Mucosa of gallbladder (tissue), 1 donor: ENCODE measurements around the gene MRPS35. TPM values are rescaled to one million over a fixed set of nuclear protein-coding genes. Genes with fewer than 3 reads are reported as not detected.
A peak's percentile ranks its signal among the peaks of the same experiment; 100 is the strongest.

Source experiments
- DNase-seq: peaks from one replicate; pipeline ENCODE4 v3.0.0-alpha.2; 2020; ENCODE audit warnings: low spot score
- total RNA-seq: library from RNA; stranded (reverse); gene quantifications from one replicate; pipeline ENCODE4 v1.2.1, GENCODE V29; 2021
- donor health status: DM: no; HTN: no; CAD: no.

MRPS35 gene
- 39.9 TPM for total RNA-seq

DNA sequence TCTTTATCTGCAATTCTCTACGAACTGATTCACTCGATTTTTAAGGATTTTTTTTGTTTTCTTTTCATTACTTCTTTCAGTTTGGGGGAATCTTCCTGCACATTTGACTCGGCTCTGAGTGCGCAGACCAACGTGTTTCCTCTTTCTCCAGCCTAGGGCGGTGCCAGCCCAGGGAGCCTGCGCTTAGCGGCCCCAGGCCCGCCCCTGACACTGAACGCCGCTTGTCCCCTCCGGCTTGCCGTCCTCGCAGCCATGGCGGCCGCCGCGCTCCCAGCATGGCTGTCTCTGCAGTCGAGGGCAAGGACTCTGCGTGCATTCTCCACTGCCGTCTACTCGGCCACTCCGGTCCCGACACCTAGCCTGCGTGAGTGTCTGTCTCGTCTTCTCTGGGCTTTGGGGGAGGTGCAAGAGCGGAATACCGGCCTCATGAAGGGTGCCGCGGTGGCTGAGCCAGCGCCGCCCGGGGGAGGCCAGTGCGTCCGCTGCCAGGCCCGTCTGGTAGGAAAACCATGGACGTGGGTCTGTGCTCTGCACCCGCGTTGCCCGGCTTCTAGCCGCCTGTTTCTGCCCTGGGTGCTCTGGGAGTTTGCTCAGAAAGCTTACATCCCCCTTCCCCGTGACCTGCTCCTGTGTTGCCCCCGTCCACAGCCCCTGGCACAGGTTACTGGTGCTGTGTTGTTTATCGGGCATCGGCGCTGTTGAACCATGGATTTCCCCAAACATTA lies at the start of gene MRPS35:
Gene MRPS35, plus strand, starts transcription at position 241 of the 725 bp plus-strand sequence. Its CDS starts 12 bp downstream, at position 253.
- peak; percentile 93 for DNase-seq

DNA sequence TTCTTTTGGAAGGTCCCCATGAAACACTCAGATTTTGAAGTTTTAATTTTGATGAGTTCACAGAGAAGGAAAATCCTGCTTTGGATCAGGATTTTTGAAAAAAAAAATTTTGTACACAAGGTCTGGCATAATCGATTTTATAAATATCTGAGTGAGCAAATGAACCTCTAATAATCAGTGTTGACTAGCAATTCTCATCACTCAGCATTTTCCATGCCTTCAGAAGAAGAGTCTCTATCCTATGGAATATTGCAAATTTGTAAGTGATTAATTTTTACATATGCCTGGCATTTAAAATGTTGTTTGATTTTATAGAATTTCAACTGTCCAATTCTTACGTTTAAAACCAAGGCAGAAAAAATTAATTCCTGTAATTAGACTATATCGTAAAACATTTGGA lies 44.9 kb upstream of the MRPS35 start:
- no peak for DNase-seq

DNA sequence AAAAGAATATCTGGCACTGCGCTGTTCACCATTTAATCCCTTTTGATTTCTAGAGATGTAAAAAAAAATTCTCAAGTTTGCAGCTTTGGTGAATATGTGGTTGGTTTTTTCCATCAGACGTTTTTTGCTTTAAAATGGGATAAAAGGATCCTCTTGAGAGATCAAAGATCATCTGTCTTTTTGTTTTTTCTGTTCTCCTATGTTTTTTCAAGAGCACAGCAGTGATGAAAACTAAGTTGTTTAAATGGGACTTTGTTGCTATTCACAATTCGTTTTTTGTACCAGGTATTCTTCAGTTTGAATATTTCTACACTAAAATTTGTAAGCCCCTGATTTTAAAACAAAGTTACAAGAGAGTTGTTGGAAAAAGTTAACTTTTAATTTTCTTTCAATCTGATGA lies 44.1 kb upstream of the MRPS35 start:
- DNase-seq: no peak

DNA sequence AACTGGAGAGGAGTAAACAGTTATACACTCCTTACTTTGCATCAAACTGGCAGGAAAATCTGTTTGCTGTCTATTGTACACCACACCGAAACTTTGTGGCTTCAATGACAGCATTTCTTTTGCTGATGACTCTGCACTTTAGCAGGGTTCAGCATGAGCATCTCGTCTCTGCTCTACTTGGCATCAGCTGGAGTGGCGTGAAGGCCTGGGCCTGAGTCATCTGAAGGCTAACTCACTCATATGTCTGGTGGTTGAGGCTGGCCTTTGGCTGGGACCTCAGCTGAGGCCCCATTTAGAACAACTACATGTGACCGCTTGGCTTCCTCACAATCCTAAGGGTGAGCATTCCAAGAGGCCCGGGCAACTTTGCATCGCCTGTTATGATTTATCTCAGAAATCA lies 43.1 kb upstream of the MRPS35 start:
- no peak for DNase-seq

DNA sequence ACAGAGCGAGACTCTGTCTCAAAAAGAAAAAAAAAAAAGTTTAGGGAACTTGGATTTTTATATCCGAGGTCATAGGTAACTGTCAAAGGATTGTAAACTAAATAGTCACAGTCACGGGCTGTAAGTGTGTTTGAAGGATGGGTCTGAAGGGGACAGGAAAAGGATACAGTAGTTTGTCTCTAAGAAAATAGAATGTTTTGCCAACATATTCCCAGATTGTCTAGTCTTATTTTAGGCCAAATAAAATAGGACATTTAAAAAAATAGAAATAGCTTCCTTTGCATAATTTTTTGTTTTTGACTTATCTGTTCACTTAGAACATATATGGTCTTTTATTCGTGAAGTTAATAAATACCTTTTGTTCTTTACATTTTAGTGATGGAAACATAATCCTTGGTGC lies 38.6 kb upstream of the MRPS35 start:
- no peak for DNase-seq

DNA sequence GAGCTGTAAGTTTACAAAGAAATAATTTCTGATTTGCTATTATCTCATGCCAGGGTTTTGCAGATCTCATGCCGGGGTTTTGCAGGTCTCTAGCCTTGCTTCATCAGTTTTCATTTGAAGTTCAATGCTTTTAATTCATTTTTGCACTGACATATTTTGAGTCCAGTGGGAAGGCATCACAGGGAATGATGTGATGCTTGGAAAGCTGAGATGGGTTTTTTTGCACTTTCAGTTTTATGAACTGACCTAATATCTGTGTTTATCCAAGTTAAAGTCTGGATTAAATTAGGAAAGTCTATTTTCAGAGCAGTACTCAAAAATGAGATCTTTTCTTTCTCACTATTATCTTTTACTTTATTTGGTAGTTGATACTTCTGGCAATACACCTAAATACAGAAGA lies 38.0 kb upstream of the MRPS35 start:
- DNase-seq: no peak

DNA sequence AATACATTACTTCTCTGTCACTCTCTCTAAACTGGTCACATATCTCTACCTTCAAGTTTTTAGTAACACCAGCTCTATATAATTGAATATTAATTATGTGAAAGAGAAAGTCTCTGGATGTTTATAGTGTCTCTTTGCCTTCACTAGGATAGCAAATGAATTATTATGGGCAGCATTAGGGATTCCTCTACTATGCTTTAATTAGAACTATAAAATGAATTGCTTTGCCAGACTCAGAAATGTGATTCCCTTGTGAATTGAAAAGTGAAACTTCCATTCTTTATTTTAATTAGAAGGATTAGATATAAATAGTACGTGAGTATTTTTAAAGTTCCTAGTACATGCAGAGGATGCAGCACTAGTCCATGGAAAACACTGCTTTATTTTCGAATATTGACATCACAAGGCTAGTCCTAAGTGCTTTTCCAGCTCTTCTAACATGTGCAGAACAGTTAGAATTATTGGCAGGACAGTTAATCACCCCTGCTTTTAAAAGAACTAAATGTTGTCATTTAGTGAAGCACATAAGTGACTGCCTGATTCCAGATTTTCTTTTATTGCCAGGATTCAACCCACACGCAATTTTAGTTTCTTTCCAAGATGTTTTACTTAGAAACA lies 37.4 kb upstream of the MRPS35 start:
- no peak for DNase-seq

DNA sequence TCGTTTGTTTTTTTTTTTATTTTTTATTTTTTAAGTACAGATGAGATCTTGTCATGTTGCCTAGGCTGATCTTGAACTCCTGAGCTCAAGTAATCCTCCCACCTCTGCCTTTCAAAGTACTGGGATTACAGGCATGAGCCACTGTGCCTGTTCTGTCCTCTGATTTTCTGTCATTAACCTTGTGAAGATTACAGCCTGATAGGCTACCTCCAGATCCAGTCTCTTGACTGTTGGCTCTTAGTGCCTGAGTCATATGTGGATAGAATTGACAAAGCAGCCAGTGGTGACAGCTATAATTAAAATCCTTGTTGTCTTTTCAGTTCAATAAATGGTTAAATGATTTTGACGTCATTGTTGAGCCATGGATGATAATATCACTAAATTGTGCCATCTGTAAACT lies 35.6 kb upstream of the MRPS35 start:
- DNase-seq: no peak

DNA sequence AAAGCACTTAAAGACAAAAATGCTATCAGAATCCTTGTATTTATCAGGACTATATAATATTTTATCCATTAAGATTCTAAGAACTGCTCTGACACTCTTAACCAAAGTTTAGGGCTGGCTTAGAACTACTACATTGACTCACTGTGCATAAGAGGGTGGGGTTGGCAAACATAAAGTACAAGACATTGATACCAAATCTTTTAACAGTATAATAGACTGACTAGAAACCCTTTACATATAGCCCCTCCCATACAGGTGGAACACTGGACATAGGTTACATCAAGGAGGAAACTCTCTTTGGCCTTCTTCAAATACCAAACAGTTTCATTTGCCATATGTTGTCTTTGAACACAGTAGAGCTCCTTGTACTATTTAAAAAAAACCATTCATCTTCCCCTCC lies 30.0 kb upstream of the MRPS35 start:
- no peak for DNase-seq

DNA sequence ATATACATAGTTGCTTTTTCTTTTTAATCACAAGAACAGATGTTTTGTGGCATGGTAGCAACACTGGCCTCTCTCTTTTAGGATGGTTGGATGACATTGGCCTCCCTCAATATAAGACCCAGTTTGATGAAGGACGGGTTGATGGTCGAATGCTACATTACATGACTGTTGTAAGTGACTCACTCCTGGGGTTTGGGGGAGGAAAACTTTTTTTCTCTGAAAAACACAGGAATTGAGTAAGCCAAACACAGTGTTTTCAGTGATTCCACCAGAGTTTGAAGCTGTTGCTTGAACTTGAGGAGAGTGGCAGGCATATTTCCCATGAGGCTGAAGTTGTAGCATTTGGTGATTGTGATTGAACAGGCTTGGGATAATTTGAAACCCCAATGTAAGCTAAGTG lies 28.1 kb upstream of the MRPS35 start:
- no peak for DNase-seq

DNA sequence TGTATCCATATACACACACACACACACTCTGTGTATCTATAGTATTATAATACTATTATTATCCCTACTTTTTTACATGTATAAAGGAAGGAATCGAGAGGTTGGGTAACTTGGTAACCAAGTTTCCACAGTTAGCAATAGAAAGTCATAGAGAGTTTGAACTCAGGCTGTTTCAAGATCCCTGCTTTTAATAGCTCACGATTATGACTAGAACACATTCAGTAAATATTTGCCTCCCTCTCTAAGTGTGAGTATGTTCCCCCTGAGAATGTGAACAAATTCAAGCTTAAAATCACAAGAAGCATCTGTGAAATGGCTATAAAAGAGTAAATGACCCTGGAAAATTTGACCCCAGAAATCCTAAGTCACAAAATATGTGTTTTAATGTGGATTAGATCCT lies 25.4 kb upstream of the MRPS35 start:
- DNase-seq: no peak

DNA sequence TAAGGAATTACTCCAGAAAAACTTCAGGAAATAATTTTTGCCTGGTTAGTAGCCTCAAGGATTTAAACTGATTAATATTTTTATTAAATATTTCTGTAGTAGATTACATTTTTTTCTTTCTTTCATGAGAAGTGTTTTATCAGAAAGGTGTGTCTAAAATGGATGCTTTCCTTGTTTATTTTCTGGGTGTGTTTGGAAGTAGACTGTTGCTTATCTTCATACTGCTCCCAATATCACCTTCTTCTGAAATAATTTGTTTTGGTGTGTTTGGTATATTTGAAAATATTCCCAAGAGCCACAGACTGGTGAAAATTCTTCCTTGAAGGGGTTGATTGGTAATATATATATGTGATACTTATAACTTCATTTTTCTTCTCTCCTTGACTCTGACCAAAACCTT lies 24.5 kb upstream of the MRPS35 start:
- DNase-seq: no peak

DNA sequence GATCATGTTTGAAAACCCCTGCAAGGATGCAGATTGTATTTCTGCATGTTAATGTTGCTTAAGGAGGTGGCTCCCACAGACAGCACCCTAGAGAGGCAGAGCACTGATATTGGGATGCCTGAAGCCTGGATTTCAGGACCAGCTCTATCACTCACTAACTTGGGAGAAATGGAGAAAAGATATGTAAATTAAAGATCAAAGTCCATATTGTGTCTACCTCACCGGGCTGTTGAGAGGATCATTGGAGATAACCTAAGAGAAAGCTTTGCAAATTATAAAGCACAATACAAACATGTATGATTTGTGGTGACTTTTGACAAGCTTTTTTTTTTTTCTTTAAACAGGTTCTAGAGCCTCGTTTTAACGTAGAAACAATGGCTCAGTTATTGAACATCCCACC lies 22.0 kb upstream of the MRPS35 start:
- DNase-seq: no peak

DNA sequence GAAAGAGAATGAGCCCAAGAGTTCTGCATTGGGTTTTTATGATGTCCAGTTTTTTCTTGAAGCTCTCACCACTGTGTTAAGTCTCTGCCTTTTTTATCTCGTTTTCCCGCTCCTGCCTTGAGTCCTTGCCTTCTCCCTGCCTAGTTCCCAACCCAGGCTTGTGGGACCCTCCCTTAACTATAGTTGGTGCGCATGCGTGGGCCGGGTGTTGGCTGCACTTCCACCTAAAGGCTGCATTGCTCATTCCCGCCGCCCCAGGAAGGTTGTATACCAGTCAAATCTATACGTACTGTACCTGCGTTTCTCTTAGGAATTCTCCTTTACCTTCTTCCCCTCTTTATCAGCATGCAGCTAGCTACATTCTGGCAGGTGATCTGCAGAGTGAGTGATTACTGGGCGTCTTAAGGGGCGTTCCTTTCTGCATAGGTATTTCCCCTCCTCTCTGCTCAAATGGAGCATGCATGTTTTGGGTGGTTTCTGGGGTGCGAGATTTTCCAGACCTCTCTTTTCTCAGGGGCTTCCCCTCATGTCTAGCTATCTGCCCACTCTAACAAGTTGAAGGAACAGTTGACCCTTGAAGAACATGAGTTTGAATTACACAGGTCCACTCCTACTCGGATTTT lies 21.0 kb upstream of the MRPS35 start:
- DNase-seq: no peak

DNA sequence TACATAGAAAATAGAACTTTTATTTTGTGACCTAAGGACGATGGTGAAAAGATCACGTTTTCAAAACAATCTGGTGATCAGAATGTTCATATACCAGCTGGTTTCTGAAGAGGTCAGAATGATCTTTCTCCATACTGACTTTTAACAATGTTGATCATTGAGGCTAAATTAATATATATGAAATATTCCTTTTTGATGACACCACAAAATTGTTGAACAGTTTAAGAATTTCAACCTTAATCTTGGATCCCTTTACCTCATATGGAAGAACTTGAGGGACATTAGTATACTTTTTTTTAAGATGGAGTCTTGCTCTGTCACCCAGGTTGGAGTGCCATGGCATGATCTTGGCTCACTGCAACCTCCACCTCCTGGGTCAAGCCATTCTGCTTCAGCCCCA lies 17.2 kb upstream of the MRPS35 start:
- no peak for DNase-seq

DNA sequence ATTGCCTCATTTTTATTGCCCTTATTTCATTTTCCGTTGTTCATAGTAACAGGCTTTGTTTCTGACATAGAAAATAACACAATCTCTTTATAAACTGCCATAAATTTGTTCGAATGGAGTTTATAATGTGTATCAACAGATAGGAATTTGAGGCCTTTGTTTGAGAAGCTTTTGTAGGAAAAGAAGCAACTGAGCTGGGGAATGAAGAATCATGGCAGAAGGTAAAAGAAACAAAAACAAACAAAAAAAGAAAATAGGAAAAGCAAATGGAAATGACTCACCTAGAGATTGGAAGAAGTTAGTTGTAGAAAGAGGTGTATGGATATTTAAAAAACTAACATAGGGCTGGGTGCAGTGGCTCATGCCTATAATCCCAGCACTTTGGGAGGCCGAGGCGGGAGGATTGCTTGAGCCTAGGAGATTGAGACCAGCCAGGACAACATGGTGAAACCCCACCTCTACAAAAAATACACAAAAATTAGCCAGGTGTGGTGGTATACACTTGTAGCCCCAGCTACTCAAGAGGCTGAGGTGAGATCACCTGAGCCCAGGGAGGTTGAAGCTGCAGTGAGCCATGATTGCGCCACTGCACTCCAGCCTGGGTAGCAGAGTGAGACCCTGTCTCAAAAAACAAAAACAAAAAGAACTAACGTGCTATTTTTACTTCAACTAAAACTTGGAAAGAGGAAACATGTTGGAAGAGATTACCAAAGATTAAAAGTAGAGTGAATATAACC lies 14.9 kb upstream of the MRPS35 start:
- no peak for DNase-seq

DNA sequence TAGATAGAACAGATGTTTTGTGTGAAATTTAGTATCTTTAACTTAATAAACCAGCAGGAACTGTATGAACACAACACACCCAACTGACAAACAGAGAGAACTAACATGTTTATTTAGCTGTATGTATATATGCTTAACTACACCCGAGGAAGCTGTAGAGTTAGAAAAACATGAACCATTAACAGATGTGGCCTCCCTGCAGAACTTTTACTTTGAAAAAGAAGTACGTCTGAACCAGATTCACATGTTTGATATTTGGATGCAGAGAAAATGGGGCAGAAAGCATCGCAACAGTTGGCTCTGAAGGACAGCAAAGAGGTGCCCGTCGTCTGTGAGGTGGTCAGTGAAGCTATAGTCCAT lies 14.4 kb upstream of the MRPS35 start, which contains the start of gene REP15:
Gene REP15, plus strand, starts transcription at position 155 of the 360 bp plus-strand sequence. Its CDS starts 116 bp downstream, at position 271.
- DNase-seq: no peak

DNA sequence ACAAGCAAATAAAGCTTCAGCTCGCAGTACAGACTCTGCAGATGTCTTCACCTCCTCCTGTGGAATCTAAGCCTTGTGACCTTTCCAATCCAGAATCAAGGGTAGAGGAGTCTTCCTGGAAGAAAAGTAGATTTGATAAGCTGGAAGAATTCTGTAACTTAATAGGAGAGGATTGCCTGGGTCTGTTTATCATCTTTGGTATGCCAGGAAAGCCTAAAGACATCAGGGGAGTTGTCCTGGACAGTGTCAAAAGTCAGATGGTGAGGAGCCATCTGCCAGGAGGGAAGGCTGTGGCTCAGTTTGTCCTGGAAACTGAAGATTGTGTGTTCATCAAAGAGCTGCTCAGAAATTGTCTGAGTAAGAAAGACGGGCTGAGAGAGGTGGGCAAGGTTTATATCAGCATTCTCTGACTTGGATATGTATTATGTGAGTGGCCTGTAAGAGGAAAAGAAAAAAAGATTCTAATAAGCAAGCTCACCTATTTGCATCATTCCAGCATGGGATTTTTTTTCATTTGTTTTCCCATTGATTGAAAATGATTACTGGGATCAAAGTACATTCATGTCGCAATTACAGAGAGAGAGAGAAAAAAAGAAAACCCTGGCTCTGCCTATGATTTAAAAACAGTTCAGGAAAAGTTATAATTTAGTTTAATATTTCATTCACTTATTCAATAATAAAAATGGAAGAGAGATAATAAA lies 13.6 kb upstream of the MRPS35 start:
- no peak for DNase-seq

DNA sequence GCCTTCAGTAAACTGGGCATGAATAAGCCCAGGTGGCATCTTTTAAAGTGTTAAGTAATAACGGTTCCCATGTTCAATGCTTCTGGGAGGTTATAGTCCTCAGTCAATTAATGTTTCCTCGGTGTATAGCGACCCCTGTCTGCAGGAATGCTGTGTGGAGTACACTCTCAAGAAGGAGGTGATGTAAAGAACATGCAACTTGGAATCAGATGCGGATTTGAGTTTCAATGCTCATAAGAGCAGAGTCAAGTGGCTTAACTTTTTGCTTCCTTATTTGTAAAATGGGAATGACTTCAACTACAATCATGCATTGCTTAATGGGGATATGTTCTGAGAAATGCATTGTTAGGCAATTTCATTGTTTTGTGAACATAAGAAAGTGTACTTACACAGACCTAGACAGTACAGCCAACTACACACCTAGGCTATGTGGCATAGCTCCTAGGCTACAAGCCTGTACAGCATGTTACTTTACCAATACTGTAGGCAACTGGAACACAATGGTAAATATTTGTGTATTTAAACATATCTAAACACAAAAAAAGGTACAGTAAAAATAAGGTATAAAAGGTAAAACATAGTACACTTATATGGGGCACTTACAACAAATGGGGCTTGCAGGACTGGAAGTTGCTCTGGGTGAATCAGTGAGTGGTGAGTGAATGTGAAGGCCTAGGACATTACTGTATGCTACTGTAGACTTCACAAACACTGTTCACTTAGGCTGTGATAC lies 6.7 kb upstream of the MRPS35 start:
- peak; percentile 83 for DNase-seq

DNA sequence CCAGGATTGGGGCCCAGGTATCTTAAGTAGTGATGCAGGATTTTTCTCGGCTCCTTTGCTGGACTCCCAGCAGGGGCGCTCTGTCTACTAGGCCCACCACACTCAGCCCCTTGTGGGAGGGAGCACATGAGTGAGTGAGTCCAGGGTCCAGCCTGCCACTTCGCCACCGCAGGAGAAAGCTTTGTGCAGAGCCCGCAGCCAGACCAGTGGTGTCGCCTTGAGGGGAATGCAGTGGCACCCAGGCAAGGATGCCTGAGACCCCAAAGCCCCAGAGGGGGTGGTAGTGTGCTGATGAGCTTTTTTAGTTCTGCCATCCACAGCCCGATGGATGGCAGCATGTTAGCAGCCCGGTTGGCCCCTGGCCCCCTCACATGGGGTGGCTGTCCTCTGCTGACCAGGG lies 5.4 kb upstream of the MRPS35 start:
- no peak for DNase-seq

DNA sequence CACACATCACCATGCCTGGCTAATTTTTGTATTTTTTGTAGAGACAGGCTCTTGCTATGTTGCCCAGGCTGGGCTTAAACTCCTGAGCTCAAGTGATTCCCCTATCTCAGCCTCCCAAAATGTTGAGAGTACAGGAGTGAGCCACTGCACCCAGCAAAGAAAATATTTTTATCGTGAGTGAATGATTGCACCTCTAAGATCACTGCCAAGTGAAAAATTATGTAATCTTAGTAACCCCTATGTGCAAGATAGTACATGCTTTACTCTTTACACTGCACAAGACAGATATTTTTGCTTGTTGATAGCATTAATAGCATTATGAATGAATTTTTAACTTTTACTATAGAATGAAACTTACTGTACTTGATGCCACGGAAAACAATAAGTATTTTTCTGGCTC lies 3.4 kb upstream of the MRPS35 start:
- no peak for DNase-seq
